Measurements from ENCODE around the gene C11orf98. TPM values are rescaled to one million over a fixed set of nuclear protein-coding genes. Genes with fewer than 3 reads are reported as not detected.
"Not testable (repeated sequence)": the region's sequence is repeated elsewhere in the genome, so short reads cannot be mapped to it uniquely, and the experiment has no call there.

Gene C11orf98
- total RNA-seq, 4 donors from 2014 or later = 29.2 to 97.4 (median 41.1) TPM

DNA sequence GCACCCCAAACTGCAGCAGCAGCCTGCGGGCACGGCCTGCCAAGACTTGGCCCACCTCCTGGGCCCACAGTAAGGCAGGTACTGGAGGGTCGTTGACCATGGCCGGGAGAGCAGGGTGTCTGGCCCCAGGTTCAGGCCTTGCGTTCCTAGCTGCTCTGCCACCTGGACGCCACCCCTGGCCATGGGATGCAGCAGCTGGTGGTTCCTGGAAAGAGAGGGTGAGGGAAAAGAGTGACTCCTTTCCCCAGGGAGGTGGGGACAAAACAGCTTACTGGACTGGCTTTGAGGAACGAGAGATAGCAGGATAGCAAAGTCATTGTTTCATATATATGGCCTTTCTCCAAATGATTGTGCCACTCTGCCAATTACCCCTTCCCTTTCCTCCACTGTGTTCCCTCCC is 40.4 kb upstream of the C11orf98 start:
- Histone ChIP-seq H3K27me3 (no peaks in the 10 kb centered on the region), H3K9me3 (no peaks in the 10 kb centered on the region), H3K36me3 (peaks cover 0 to 7% (median 0%) of the 10 kb centered on the region in 3 donors), H3K4me1 (peaks cover 0 to 35% (median 12%) of the 10 kb centered on the region in 4 donors), H3K27ac (peak overlapping the region; percentile 67 to 78 (median 73)), H3K4me3 (peak overlapping the region; percentile 63 to 87 (median 79))
- no peak for DNase-seq
- TF ChIP-seq, protein P1, sequence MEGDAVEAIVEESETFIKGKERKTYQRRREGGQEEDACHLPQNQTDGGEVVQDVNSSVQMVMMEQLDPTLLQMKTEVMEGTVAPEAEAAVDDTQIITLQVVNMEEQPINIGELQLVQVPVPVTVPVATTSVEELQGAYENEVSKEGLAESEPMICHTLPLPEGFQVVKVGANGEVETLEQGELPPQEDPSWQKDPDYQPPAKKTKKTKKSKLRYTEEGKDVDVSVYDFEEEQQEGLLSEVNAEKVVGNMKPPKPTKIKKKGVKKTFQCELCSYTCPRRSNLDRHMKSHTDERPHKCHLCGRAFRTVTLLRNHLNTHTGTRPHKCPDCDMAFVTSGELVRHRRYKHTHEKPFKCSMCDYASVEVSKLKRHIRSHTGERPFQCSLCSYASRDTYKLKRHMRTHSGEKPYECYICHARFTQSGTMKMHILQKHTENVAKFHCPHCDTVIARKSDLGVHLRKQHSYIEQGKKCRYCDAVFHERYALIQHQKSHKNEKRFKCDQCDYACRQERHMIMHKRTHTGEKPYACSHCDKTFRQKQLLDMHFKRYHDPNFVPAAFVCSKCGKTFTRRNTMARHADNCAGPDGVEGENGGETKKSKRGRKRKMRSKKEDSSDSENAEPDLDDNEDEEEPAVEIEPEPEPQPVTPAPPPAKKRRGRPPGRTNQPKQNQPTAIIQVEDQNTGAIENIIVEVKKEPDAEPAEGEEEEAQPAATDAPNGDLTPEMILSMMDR (IDR thresholded peaks at IDR 0.05) = no peak
- TF ChIP-seq POLR2A (IDR thresholded peaks at IDR 0.05) = no peak

DNA sequence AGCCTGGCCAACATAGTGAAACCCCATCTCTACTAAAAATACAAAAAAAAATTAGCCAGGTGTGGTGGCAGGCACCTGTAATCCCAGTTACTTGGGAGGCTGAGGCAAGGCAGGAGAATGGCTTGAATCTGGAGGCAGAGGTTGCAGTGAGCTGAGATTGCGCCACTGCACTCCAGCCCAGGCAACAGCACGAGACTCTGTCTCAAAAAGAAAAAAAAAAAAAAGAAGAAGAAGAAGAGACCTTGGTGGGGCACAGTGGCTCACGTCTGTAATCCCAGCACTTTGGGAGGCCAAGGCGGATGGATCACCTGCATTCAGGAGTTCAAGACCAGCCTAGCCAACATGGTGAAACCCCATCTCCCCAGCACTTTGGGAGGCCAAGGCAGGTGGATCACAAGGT is 38.9 kb upstream of the C11orf98 start:
- H3K4me3 ChIP-seq, H3K27ac ChIP-seq, H3K27me3 ChIP-seq, H3K9me3 ChIP-seq, DNase-seq, H3K36me3 ChIP-seq: not testable (repeated sequence)
- peaks cover 0 to 26% (median 12%) of the 10 kb centered on the region in 4 donors for H3K4me1 ChIP-seq

DNA sequence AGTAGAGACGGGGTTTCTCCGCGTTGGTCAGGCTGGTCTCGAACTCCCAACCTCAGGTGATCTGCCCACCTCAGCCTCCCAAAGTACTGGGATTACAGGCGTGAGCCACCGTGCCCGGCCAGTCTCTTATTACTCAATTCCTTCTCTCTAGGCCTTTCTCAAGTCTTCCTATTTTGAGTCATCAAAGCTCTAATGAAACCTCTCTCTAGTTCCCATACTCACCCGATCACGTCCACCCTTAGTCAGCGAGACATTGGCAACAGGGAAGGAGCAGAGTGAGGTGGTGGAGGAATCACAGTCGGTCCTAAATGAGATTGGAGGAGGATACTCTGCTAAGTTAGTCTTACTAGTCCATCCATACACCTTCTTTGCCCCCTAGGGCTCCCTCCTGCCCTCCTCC is 37.2 kb upstream of the C11orf98 start:
- H3K4me1 ChIP-seq = peaks cover 0 to 17% (median 11%) of the 10 kb centered on the region in 4 donors
- H3K4me3 ChIP-seq = no peak overlapping the region
- H3K27me3 ChIP-seq = no peaks in the 10 kb centered on the region
- no peaks in the 10 kb centered on the region for H3K9me3 ChIP-seq
- H3K27ac ChIP-seq = no peak overlapping the region
- H3K36me3 ChIP-seq = peaks cover 0 to 7% (median 0%) of the 10 kb centered on the region in 3 donors
- DNase-seq = no peak
- TF ChIP-seq, protein P1 (IDR thresholded peaks at IDR 0.05) = no peak
- no peak for TF ChIP-seq POLR2A (IDR thresholded peaks at IDR 0.05)

DNA sequence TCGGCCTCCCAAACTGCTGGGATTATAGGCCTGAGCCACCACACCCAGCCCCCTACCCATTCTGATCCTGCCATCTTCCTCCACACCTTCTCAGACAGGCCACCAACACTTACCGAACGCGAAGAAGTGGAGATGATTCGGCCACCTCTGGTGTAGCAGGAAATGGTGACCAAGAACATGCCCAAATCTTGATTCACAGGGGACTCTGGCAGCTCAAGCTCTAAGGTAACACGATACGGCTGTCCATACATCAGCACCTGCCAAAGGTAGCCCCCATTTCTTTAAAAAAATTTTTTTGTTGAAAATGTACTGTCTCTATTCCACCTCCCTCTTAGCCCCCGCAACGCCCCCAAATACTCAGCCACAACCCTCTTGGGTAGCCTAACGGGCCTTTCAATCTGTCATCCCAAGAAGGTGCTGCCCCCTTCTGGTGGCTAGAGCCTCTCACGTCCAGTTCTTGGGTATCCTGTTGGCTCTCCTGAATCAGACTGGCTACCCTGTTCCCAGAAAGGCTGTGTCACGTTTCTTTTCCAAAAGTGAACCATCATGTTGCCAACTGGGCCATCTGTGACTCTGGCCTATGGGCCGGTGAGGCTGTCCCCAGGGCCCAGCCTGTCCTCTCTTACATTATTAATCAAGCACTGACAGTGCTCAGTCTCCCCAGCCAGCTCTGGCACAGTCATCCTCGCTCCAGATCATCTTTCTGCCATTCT is 29.6 kb upstream of the C11orf98 start:
- no peak for TF ChIP-seq POLR2A (IDR thresholded peaks at IDR 0.05)
- TF ChIP-seq, protein P1 (IDR thresholded peaks at IDR 0.05) = peak; percentile 54 to 81 (median 74)
- DNase-seq = peak; percentile 76 to 94 (median 86)

DNA sequence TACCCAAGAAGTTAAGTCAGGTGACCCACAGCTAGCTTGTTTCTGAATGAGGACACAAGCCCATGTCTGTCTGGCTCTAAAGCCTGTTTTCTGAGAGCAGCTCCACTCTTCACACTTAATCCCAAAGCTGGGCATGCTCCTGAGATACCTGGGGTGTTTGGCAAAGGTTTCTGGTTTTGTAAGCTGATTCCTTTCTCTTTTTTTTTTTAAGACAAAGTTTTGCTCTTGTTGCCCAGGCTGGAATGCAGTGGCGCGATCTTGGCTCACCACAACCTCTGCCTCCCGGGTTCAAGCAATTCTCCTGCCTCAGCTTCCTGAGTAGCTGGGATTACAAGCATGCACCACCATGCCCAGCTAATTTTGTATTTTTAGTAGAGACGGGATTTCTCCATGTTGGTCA is 28.6 kb upstream of the C11orf98 start:
- H3K36me3 ChIP-seq = peaks cover 0 to 34% (median 0%) of the 10 kb centered on the region in 3 donors
- not testable (repeated sequence) for H3K27me3 ChIP-seq, H3K4me3 ChIP-seq, DNase-seq, H3K4me1 ChIP-seq, H3K27ac ChIP-seq, H3K9me3 ChIP-seq

More for the DNA sequence above, 29.6 kb upstream of the C11orf98 start:
- Histone ChIP-seq H3K27me3 (no peaks in the 10 kb centered on the region), H3K9me3 (no peaks in the 10 kb centered on the region), H3K4me1 (no peaks in the 10 kb centered on the region), H3K36me3 (peaks cover 0 to 34% (median 0%) of the 10 kb centered on the region in 3 donors), H3K4me3 (no peak overlapping the region), H3K27ac (no peak overlapping the region)

DNA sequence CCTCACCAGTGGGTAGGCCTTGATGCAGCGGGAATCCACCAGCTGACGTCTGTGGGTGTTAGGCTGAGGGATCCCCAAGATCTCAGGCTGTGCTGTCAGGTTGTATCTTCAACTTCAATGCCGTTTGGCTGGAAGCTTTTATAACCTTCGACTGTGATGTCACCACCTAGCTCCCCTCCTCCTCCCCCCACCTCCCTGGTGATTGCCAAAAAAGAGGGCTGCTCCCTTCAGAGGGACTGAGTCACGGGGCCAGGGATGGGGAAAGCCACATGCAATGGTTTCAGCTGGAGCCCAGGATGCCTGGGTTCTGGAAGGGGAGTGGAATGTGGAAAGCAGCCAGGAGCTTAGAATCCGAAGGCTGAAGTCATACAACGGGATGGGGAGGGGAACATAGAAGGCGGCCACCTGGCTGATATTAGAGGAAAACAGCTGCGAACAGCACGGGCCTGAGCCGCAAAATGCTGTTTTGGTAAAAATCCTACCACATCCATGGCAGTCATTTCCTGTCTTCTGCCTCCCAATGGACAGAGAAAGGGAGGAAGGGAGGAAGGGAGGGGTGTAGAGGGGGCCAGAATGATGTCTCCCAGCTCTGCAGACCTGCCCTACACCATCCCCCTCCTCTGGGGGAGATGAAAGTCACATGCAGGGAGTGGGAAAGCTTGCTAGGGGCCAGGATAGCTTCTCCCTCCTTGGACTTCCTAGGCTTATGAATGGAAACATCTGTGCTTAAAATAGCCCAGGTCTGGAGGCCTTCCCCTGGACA is 24.6 kb upstream of the C11orf98 start, which contains the start of gene LRRN4CL:
Gene LRRN4CL (minus strand): TSS at position 110 of the 763 bp plus-strand sequence. CDS start 1,022 bp downstream, outside the sequence.
- TF ChIP-seq, protein P1 (IDR thresholded peaks at IDR 0.05) = no peak

More for the DNA sequence above, 24.6 kb upstream of the C11orf98 start, which contains the start of gene LRRN4CL:
- H3K36me3 ChIP-seq = peaks cover 0 to 34% (median 0%) of the 10 kb centered on the region in 3 donors
- no peaks in the 10 kb centered on the region for H3K9me3 ChIP-seq
- H3K27ac ChIP-seq = peak within 1 kb of the TSS in 3 of 4 donors; percentile 23 to 74 (median 60)
- H3K4me3 ChIP-seq = peak within 1 kb of the TSS in 2 of 4 donors; percentile 11 to 27
- H3K4me1 ChIP-seq = peaks cover 0 to 8% (median 0%) of the 10 kb centered on the region in 4 donors
- no peaks in the 10 kb centered on the region for H3K27me3 ChIP-seq
- DNase-seq = peak in 1 of 3 donors; percentile 80

Measured in Peyer's patch (tissue), 4 donors.